Spinal cord (tissue), 10 donors: Measurements from ENCODE around the gene TRAT1. TPM values are rescaled to one million over a fixed set of nuclear protein-coding genes. Genes with fewer than 3 reads are reported as not detected.
A peak's percentile ranks its signal among the peaks of the same experiment; 100 is the strongest.
"Not testable (repeated sequence)": the region's sequence is repeated elsewhere in the genome, so short reads cannot be mapped to it uniquely, and the experiment has no call there.

ENCODE experiments used
- DNase-seq, 6 donors: peaks; one replicate each; pipeline versions ENCODE4 v3.0.0 to v3.0.0-alpha.2; 2013 to 2015; ENCODE audit warnings: low spot score in 6 of 6, low read depth in 4 of 6
- H3K27ac ChIP-seq: one replicate; pipeline ENCODE4 v1.5.1; 2013; ENCODE audit warnings: low read depth, low read length, control low read depth
- H3K27me3 ChIP-seq: one replicate; pipeline ENCODE4 v1.6.1; 2013; ENCODE audit warnings: low read length; ENCODE audit not compliant: control insufficient read depth, insufficient read depth
- H3K36me3 ChIP-seq: one replicate; pipeline ENCODE4 v1.6.1; 2013; ENCODE audit warnings: low read length; ENCODE audit not compliant: control insufficient read depth, insufficient read depth
- H3K4me1 ChIP-seq: one replicate; pipeline ENCODE4 v1.6.1; 2013; ENCODE audit warnings: low read length; ENCODE audit not compliant: control insufficient read depth, insufficient read depth
- H3K4me3 ChIP-seq: one replicate; pipeline ENCODE4 v1.5.1; 2013; ENCODE audit warnings: low read depth, low read length, control low read depth
- H3K9me3 ChIP-seq: one replicate; pipeline ENCODE4 v1.6.1; 2013; ENCODE audit warnings: low read length; ENCODE audit not compliant: control insufficient read depth, insufficient read depth
- WGBS: methylation state at CpG from one replicate; pipeline ENCODE4 v1.1.5; 2013; ENCODE audit warnings: missing lambda C conversion rate; ENCODE audit not compliant: insufficient coverage; 5-methylcytosine and 5-hydroxymethylcytosine counted together
- polyA plus RNA-seq, 2 donors: library from polyadenylated mRNA; unstranded; fragments of 120-200 nt; gene quantifications; one replicate each; pipeline ENCODE4 v1.2.1, GENCODE V29; 2013; ENCODE audit not compliant: insufficient read length in 2 of 2
- total RNA-seq, 2 donors: library from RNA; depleted of rRNA in 1 of 2; stranded (reverse); fragments of 120-200 nt in 1 of 2; fragments of >200 nt in 1 of 2; gene quantifications; one replicate each; pipeline versions ENCODE4 v1.2.3 to v1.2.4, GENCODE V29; 2013 to 2014
- donor health status: healthy.

The TRAT1 gene
- total and polyA plus RNA-seq, 4 donors = 0.20 TPM; not detected in 3

GRCh38 chr3:108823227-108823626, 641 bp downstream of the TRAT1 start:
- H3K36me3 ChIP-seq = no peaks in the 10 kb centered on the region
- H3K27ac ChIP-seq = no peak overlapping the region
- no CpG with 5 or more reads among the region's 2 CpGs for WGBS
- no peaks in the 10 kb centered on the region for H3K4me1 ChIP-seq
- H3K9me3 ChIP-seq = no peaks in the 10 kb centered on the region
- H3K4me3 ChIP-seq = no peak overlapping the region
- no peaks in the 10 kb centered on the region for H3K27me3 ChIP-seq
- DNase-seq = no peak

GRCh38 chr3:108823803-108824202, 1.2 kb downstream of the TRAT1 start:
- H3K27ac ChIP-seq, DNase-seq, H3K4me3 ChIP-seq, H3K4me1 ChIP-seq, H3K9me3 ChIP-seq, H3K27me3 ChIP-seq, H3K36me3 ChIP-seq: not testable (repeated sequence)
- WGBS = 100% methylated on average over 2 of the region's 10 CpGs

- no CpG with 5 or more reads among the region's 6 CpGs for WGBS
- Histone ChIP-seq H3K36me3 (no peaks in the 10 kb centered on the region), H3K4me1 (no peaks in the 10 kb centered on the region), H3K27ac (no peak overlapping the region), H3K4me3 (no peak overlapping the region), H3K27me3 (no peaks in the 10 kb centered on the region), H3K9me3 (no peaks in the 10 kb centered on the region)
- DNase-seq = peak in 2 of 6 donors; percentile 8 to 74
Observed at GRCh38 chr3:108826309-108827187, 4.0 kb downstream of the TRAT1 start.

GRCh38 chr3:108830381-108830780, 7.8 kb downstream of the TRAT1 start:
- WGBS = no CpG with 5 or more reads among the region's 3 CpGs
- Histone ChIP-seq H3K36me3 (no peaks in the 10 kb centered on the region), H3K9me3 (no peaks in the 10 kb centered on the region), H3K27ac (no peak overlapping the region), H3K27me3 (no peaks in the 10 kb centered on the region), H3K4me3 (no peak overlapping the region), H3K4me1 (no peaks in the 10 kb centered on the region)
- DNase-seq = no peak

- H3K27ac ChIP-seq = no peak overlapping the region
- no peaks in the 10 kb centered on the region for H3K9me3 ChIP-seq
- WGBS = 40% methylated on average over 2 of the region's 4 CpGs
- H3K4me1 ChIP-seq = no peaks in the 10 kb centered on the region
- no peaks in the 10 kb centered on the region for H3K36me3 ChIP-seq
- peak in 1 of 6 donors; percentile 61 for DNase-seq
- no peaks in the 10 kb centered on the region for H3K27me3 ChIP-seq
- no peak overlapping the region for H3K4me3 ChIP-seq
Observed at GRCh38 chr3:108830991-108831614, 8.5 kb downstream of the TRAT1 start.

GRCh38 chr3:108833611-108834010, 11.0 kb downstream of the TRAT1 start:
- Histone ChIP-seq H3K36me3 (no peaks in the 10 kb centered on the region), H3K4me1 (no peaks in the 10 kb centered on the region), H3K4me3 (no peak overlapping the region), H3K9me3 (no peaks in the 10 kb centered on the region), H3K27ac (no peak overlapping the region), H3K27me3 (no peaks in the 10 kb centered on the region)
- DNase-seq = no peak
- WGBS = no CpG with 5 or more reads among the region's 1 CpG

- no peak for DNase-seq
- Histone ChIP-seq H3K4me1 (no peaks in the 10 kb centered on the region), H3K9me3 (no peaks in the 10 kb centered on the region), H3K27ac (no peak overlapping the region), H3K4me3 (no peak overlapping the region), H3K36me3 (no peaks in the 10 kb centered on the region), H3K27me3 (no peaks in the 10 kb centered on the region)
- no CpG with 5 or more reads among the region's 1 CpG for WGBS
Observed at GRCh38 chr3:108834551-108834950, 12.0 kb downstream of the TRAT1 start.

GRCh38 chr3:108835101-108835500, 12.5 kb downstream of the TRAT1 start:
- H3K9me3 ChIP-seq = no peaks in the 10 kb centered on the region
- H3K27me3 ChIP-seq = no peaks in the 10 kb centered on the region
- H3K27ac ChIP-seq = no peak overlapping the region
- no peaks in the 10 kb centered on the region for H3K36me3 ChIP-seq
- no peak overlapping the region for H3K4me3 ChIP-seq
- no peak for DNase-seq
- H3K4me1 ChIP-seq = no peaks in the 10 kb centered on the region
- WGBS = 80% methylated on average over 1 of the region's 2 CpGs

GRCh38 chr3:108838436-108838835, 15.8 kb downstream of the TRAT1 start:
- Histone ChIP-seq H3K9me3 (no peaks in the 10 kb centered on the region), H3K4me1 (no peaks in the 10 kb centered on the region), H3K27me3 (no peaks in the 10 kb centered on the region), H3K27ac (no peak overlapping the region), H3K4me3 (no peak overlapping the region), H3K36me3 (no peaks in the 10 kb centered on the region)
- no peak for DNase-seq
- no CpG with 5 or more reads among the region's 3 CpGs for WGBS
